G401.6 (cell line): ENCODE results near the gene WDR90.

Source experiments
- FAIRE-seq: peaks from 2 replicates; lab custom pipeline; 2012; peaks lifted over from hg19 to GRCh38; lab: Jason Lieb, UNC

The WDR90 gene

DNA sequence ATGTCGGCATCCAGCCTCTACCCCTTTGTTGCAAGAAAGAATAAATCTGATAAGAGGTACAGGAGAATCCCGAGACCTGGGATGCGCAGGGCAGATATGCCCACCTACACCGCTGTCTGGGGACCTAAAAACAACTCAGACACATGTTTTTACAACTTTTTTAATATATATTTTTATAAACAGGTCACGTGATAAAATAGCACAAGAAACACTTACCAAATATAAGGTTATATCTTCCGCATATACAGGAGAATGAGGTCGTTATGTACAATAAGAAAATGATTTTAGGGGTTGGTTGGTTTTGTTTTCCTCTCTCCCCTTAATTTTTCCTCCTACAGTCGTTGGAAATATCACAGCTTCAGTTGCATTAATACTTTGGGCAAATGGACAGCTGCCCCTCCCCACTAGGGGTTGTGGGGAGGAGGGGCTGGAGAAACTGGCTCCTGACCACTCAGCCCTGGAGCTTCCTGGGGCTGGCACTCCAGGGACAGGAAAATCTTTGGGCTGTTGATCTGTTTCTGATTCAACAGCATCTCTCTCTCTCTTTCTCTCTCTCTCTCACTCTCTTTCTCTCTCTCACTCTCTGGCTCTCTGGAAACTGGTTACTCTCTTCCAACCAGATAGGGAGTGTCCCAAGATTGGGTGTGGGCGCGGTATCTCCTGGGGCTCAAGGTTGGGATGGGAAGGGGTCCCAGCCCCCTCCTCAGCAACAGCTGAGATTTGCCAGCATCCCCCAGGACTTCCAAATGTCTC, 43.4 kb downstream of the WDR90 start:
- no peak for FAIRE-seq

DNA sequence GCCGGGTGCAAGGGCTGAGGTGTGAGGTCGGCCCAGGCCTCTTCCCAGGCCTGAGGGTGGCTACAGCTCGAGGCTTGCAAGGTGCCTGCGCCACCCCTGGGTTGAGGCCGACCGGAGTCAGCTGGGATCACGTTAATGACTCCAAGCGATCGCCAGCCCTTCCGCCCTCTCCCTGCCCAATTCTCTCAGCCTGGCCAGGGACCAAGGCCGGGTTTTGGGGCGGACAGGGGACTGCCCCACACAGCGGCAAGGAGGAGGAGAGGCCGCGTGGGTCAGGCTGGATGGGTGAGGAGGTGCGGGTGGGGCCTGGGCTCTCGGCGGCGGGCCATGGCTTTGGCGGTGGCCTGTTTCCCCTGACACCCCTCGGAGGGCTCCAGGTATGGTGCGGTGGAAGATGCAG, 44.2 kb downstream of the WDR90 start:
- no peak for FAIRE-seq

- no peak for FAIRE-seq
These were observed 44.6 kb downstream of the WDR90 start for GRCh38 chr16:693766-694165.

GRCh38 chr16:694187-694862, 45.2 kb downstream of the WDR90 start:
- no peak for FAIRE-seq

GRCh38 chr16:694863-695354, 45.7 kb downstream of the WDR90 start:
- no peak for FAIRE-seq

DNA sequence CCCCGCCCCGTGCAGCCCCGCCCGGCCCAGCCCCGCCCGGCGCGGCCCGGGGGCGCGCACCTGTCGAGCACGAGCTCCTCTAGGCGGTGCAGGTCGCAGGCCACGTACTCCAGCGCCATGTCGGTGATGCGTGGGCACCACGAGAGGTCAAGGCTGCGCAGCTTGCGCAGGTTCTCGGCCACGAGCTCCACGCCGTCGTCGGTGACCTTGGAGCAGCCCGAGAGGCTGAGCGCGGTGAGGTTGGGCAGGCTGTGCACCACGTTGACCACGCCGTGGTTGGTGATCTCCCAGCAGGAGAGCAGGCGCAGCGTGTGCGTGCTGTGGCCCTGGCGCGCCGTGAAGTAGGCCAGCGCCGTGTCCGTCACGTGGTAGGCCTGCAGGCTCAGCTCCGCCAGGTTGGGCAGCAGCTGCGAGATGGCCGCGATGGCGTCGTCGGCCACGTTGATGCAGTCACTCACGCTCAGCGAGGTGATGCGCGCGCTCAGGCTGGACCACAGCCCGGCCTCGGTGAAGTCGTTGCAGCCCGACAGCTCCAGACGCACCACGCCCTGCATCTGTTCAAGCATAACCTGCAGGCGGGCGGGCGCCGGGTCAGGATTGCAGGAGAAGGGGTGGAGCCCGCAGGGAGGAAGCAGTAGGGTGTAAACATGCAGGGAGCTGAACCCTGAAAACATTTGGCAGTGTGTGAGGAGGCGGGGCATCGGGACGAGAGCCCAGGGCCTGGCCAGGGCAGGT, 46.4 kb downstream of the WDR90 start:
- no peak for FAIRE-seq

DNA sequence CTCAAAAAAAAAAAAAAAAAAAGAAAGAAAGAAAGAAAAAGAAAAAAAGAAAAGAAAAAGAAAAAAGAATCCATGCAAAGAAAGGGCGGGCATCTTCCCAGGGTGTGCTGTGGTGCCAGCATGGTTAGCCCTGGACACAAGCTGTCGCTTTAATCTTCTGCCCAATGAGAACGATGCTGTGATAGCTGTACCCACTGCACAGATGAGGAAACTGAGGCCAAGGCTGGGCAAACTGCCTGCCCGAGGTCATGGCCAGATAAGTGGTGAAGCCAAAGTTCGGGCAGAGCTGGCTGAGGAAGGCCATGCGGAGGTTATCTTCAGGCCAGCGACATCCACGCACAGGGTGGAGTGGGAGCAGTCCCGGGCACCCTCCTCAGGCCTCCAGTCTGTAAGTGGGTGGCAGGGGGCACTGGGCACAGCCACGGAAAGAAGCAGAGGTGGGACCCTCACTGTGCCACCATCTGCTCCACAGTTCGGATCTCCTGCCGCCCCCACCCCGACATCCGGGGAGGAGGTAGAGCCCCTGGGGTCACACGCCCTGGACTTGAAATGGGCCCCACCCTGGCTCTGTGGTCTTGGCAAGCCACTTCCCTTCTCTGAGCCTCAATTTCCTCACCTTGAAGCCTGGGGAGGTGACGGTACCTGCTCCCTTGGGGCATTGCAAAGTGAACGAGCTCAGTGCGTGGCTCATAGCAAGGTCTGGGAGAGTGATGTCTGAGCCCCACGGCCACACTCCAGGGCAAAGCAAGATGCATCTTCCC, 49.9 kb downstream of the WDR90 start:
- no peak for FAIRE-seq

- no peak for FAIRE-seq
These were observed 51.8 kb downstream of the WDR90 start for GRCh38 chr16:700684-701584.

DNA sequence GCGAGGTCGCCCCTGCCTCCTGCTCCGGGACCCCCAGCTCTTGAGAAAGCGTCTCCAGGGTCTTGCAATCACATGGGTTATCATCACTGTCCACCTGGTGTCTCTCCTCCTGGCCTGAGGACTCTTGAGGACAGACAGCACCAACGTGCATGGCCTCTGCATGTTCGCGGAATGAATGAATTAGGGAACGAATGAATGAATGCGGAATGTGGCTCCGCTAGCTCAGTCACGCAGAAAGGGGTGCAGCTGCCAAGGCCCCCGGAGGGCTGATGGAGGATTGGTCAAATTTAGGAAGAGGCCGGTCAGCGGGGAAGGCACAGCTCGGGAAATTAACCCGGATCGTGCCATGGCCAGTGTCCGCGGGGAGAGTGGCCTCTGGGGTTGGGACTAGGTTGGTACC, 53.2 kb downstream of the WDR90 start:
- FAIRE-seq, result no peak

DNA sequence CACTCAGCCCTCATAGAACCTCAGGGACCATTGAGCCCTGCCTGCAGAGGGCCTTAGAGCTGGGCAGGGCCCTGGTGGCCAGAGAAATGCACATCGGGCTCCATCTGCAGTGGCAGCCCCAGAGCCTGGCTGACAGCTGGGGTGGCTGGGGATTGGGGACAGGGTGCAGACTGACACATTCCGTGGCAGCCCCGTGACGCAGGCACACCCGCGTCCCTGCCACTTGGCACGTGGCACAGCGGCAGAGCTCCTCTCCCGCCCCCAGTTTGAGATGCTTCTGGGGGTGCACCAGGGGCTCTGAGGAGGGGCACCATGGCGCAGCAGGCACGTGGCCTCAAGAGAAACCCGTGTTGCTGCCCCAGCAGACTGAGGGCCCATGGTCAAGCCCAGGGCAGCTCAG, 54.2 kb downstream of the WDR90 start:
- FAIRE-seq, result no peak

DNA sequence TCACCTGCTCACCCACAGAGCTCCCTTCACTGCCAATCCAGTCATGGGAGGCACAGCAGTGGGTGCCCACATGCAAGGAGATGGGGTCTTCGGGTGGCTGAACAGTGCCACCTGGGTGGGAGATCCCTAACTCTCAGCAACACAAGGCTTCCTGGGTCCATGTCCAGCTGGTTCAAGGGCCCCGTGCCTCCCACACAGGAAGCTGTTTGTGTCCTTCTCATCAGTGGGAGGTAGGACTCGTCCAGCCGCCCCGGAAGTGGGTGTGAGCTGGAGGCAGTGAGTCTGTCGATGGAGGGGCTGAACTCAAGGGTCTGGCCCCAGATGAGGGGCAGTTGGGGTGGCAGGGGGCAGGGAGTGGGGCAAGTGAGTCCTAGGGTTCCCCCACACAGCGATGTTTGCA, 54.9 kb downstream of the WDR90 start:
- FAIRE-seq, result no peak

GRCh38 chr16:704552-705380, 55.6 kb downstream of the WDR90 start:
- no peak for FAIRE-seq

DNA sequence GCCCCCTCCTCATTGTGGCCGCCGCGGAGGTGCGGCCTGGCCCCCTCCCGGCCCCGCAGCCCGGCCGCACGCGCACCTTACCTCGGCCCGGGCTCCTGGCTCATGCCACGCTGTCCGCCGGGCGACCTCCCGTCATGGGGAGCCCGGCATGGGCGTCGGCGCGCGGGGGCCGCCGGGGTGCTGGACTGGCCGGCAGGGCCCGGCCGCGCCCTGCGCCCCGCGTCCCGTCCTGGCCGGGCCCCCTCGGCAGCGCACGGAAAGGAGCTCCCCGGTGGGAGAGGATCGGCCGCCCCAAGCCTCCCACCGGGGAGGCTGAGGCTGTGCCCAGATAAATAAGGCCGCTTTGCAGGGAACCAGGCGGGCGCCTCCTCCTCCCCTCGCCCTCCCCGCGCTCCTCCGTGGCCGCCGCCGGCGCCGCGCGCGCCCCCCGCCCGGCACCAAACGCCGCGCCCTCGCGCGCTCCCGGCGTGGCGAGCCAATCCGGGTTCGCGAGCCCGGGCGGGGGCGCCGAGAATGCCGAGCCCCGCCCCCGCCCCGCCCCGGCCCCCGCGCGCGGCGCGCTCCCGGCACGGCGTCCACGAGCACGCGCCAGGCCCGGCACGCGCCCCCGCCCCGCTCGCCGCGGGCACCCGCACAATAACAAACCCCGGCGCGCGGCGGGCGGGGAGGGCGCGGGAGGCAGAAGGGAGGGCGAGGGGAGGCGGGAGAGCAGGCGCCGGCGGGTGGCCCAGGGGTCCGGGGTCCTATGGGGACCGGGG, 56.4 kb downstream of the WDR90 start, which contains the start of gene FBXL16:
TSS of gene FBXL16 (minus strand) at position 371 of the 758 bp plus-strand sequence. CDS start 8,396 bp downstream, outside the sequence.
- FAIRE-seq, result no peak

GRCh38 chr16:706189-707061, 57.3 kb downstream of the WDR90 start:
- no peak for FAIRE-seq

- no peak for FAIRE-seq
These were observed 57.9 kb downstream of the WDR90 start for GRCh38 chr16:707062-707538.

- FAIRE-seq, result no peak
These were observed 58.9 kb downstream of the WDR90 start for GRCh38 chr16:708019-708418.

GRCh38 chr16:708959-709358, 59.8 kb downstream of the WDR90 start:
- no peak for FAIRE-seq
